Measurements from ENCODE around the gene LSM12.

- TF ChIP-seq CTCF (conservative IDR thresholded peaks at IDR 0.05; ENCODE audit: low read depth, low read length), result no peak
- TF ChIP-seq EZH2 (IDR thresholded peaks at IDR 0.05; ENCODE audit: borderline replicate concordance, low read depth, low read length, poor library complexity, severe bottlenecking), result no peak
Measured at GRCh38 chr17:44066204-44066930, at the start of gene LSM12.
